ENCODE measurements around the gene NRP1. TPM values are rescaled to one million over a fixed set of nuclear protein-coding genes. Genes with fewer than 3 reads are reported as not detected.

The NRP1 gene
- total RNA-seq, 4 donors from 2014 or later, result 8.2 to 24.6 (median 18.7) TPM

DNA sequence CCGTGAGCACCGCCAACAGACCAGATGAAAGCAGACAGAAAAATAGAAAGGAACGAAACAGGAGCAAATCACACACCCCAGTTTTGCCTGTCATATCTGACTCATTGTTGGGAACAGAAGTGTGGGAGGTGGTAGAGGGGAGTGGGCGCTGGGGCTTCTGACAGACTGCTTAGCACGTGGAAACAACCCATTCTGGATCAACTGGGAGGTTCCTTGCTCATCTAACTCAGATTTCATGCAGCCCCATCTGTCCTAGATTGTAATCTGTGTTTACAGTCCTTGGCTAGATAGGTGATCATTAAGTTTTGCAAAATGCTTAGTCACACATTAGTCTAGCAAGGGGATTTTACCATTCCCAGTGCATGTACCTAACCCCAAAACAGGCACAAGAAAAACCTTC, 154.1 kb downstream of the NRP1 start:
- no peak for DNase-seq (ENCODE audit: low spot score in 2 of 2)
- TF ChIP-seq POLR2A (IDR thresholded peaks at IDR 0.05), result no peak
- TF ChIP-seq, protein P1, sequence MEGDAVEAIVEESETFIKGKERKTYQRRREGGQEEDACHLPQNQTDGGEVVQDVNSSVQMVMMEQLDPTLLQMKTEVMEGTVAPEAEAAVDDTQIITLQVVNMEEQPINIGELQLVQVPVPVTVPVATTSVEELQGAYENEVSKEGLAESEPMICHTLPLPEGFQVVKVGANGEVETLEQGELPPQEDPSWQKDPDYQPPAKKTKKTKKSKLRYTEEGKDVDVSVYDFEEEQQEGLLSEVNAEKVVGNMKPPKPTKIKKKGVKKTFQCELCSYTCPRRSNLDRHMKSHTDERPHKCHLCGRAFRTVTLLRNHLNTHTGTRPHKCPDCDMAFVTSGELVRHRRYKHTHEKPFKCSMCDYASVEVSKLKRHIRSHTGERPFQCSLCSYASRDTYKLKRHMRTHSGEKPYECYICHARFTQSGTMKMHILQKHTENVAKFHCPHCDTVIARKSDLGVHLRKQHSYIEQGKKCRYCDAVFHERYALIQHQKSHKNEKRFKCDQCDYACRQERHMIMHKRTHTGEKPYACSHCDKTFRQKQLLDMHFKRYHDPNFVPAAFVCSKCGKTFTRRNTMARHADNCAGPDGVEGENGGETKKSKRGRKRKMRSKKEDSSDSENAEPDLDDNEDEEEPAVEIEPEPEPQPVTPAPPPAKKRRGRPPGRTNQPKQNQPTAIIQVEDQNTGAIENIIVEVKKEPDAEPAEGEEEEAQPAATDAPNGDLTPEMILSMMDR (IDR thresholded peaks at IDR 0.05), result no peak
- no peak overlapping the region for H3K4me3 ChIP-seq (ENCODE audit: low read depth, poor library complexity, severe bottlenecking)
- intact Hi-C loops (cut with DNase I; ENCODE audit: low total_unique reads), result no loop called here
- WGBS, 2 donors, result 70 to 71% methylated on average over 5 of the region's 5 CpGs

DNA sequence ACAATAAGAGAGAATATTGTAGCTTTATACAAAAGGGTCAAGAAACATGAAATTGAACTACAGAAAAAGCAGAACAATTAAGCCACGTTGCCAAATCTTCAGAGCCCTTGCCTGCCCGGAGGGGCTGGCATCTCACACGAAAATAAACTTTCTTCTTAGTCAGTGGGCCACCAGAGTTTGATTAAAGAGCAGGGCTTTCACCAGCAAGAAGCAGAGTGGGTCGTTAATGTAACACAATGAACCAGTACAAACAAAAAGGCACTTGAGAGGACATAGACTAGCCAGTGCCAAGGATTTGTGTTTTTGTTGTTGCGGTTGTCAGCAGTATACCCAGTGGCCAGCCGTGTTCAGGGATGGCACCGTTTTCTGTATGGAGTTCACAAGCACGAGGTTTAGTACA, 155.4 kb downstream of the NRP1 start:
- TF ChIP-seq, protein P1 (IDR thresholded peaks at IDR 0.05), result no peak
- TF ChIP-seq POLR2A (IDR thresholded peaks at IDR 0.05), result no peak
- WGBS, 2 donors, result 71 to 74% methylated on average over 8 of the region's 8 CpGs
- intact Hi-C loops (cut with DNase I; ENCODE audit: low total_unique reads), result no loop called here
- no peak overlapping the region for H3K4me3 ChIP-seq (ENCODE audit: low read depth, poor library complexity, severe bottlenecking)
- no peak for DNase-seq (ENCODE audit: low spot score in 2 of 2)

DNA sequence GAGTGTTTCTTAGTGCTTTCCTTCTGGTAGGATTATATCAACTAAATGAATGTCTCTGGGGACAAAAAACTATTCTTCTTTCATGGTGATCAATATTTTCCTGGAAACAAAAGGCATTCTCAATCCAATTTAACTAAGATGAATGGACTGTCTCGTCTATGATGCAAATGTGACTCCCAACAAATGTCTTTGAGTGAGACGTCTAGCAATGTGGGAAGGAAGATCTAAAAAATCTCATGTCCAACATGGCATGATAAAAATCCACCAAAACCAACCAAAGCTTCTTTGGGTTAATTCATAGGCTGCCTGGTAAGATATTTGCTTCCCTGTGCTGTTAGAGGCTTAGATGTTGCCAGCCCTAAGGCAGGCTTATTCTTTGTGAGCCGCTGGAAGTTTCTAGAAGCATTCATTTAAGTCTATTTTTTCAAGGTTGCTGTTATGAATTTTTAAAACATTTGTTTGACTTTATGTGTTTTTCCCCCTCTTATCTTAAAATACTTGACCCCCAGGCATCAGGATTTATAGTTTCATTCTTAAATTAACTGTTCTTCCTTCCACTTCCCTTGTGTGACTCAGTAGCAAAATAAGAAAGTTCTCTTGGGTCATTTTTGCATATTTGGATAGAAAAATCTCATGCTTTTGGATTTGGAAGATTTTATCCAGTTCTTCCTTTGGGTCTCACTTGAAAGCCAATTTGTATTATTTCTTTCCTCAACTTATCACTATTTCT, 156.3 kb downstream of the NRP1 start:
- TF ChIP-seq POLR2A (IDR thresholded peaks at IDR 0.05), result no peak
- TF ChIP-seq, protein P1 (IDR thresholded peaks at IDR 0.05), result no peak
- no peak for DNase-seq (ENCODE audit: low spot score in 2 of 2)
- no peak overlapping the region for H3K4me3 ChIP-seq (ENCODE audit: low read depth, poor library complexity, severe bottlenecking)
- WGBS, 2 donors, result 46 to 69% methylated on average over 3 of the region's 3 CpGs
- intact Hi-C loops (cut with DNase I; ENCODE audit: low total_unique reads), result no loop called here

DNA sequence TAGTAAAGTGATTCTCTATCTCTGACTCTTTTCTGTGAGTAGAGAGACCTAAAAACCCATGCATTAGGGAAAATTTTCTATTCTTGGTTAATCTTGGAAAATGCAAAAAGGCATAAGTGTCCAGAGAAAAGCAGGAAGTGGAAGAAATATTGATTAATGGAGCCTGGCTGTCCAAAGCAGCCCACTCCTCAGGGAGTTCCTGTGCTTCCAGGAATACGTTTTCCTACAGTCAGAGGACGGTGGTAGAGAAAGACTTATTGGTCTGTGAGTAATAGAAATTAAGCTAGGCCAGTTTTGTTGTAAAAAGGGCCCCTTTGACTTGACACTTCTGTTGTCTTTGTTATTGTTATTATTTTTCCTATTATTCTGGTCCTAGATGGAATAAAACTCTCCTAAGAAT, 157.8 kb downstream of the NRP1 start:
- intact Hi-C loops (cut with DNase I; ENCODE audit: low total_unique reads), result no loop called here
- 75 to 90% methylated on average over 2 of the region's 2 CpGs for WGBS, 2 donors
- H3K4me3 ChIP-seq (ENCODE audit: low read depth, poor library complexity, severe bottlenecking), result no peak overlapping the region
- TF ChIP-seq, protein P1 (IDR thresholded peaks at IDR 0.05), result no peak
- TF ChIP-seq POLR2A (IDR thresholded peaks at IDR 0.05), result no peak
- no peak for DNase-seq (ENCODE audit: low spot score in 2 of 2)

DNA sequence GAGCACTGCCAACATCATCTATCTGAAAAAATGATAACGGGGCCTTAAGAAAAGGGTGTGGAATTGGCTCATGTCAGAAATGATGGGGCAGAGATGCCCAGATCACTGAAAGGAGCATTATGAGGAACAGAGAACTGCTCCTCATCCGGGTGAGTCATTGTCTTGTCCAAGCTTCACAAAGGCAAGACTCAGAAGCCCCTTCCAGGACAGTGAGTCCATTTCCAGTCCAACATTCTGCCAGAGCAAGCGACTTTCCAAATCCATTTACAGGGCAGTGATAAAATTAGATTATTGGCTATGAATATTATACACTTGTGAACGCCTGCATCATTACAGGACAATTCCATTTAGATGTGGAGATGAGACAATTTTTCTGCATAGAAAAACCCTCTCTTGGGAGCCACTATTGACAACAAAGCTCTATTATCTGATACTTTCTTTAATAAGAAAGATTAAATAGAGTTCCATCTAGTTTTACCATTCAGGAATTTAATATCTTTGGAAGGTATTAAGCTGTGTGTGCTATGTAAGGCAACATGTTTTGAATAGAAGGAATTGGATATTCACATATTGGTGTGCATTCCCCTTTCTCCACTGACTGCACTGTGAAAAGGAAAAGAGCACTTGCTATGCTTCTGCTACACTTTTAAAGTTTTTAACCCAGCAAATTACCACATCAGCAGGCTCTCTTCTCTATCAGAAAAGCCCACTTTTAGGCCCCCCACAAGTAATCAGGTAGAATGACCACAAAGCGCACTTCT, 159.6 kb downstream of the NRP1 start:
- intact Hi-C loops (cut with DNase I; ENCODE audit: low total_unique reads), result no loop called here
- WGBS, 2 donors, result 59 to 61% methylated on average over 5 of the region's 5 CpGs
- DNase-seq (ENCODE audit: low spot score in 2 of 2), result no peak
- H3K4me3 ChIP-seq (ENCODE audit: low read depth, poor library complexity, severe bottlenecking), result no peak overlapping the region
- TF ChIP-seq, protein P1 (IDR thresholded peaks at IDR 0.05), result no peak
- no peak for TF ChIP-seq POLR2A (IDR thresholded peaks at IDR 0.05)

Measured in lower leg skin (tissue), 4 donors.